Stimulated activated CD8-positive, alpha-beta memory T cell treated with anti-CD3 and anti-CD28 coated beads, Interleukin-7, amount 100 ng/mL, for 1 hour (primary cell): ENCODE data around the gene FGD5.

Source experiments
- DNase-seq, 2 donors: peaks; one replicate each; pipeline ENCODE4 v3.0.0-alpha.2; 2020; ENCODE audit warnings: low read depth in 2 of 2

The FGD5 gene

DNA sequence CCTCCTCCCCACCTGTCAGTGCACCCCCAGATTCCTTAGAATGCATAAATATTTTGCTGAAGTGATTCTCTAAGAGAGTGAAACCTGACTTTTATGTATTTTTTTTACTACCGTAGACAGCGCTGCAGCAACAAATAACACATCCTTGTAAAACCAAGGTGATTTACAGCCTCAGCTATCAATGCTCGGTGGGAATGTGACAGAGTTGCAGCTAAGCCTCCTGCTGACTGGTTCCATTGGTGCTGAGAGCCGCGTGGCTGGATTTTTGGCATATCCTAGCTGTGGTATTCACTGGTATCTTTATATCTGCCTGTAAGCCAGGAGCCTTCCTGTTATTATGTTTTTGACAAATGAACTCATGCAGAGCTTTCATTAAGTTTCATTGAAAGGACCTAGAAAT is 11.0 kb downstream of the FGD5 start:
- DNase-seq, result no peak

DNA sequence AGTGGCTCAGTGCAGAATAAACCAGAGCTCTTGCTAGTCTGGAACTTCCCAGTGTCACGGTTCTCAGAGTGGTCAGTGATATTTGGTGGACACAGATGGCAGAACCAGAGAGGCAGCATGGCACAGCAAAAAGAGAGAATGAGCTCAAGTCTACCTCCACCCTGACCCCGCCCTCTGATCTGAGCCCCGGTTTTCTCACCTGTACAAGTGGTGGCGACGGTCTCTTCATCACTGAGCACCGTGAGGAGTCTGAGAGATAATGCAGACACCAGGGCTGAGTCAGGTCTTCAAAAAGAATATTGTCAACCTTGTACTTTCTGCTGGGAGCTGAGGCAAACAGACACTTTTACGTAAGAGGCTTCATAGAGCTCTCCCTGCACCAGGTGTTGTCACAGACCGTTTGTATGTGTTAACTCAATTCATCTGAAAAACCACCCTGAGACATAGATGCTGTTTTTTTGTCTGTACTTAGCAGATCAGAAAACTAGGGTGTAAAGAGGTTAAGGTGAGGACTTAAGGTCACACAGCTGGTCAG is 13.2 kb downstream of the FGD5 start:
- DNase-seq, result no peak

DNA sequence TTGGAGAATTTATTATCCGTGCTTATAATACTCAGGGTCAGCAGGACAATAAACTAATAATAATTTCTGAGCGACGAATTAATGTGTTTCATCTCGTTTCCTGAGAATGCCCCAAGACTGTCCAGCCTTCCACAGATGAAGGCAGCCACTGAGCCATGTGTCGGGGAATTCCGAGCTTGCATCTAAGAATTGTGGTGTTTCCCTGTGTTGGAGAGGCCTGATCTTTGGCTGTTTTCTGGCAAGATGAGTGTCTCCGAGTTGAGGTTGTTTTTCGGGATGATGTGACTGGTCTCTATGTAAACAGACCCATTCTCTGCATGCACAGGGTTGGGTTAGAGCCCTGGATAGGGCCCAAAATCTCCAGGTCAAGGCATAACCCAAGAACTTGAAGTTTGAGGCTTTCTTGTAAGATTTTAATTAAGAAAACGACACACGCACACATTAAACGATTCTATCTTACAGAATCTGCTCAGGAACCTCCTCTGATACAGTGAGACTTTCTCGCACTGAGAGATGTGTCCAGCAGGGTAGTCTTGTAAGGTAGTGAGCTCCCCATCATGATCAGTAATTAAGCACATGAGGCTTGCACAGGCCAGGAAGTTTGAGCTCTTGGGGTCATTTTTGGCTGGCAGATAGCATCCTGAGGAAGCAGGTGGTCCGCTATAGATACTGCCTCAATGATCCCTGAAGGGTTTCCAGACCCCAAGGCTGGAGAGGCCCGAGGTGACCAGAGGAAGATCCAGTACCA is 14.4 kb downstream of the FGD5 start:
- no peak for DNase-seq

DNA sequence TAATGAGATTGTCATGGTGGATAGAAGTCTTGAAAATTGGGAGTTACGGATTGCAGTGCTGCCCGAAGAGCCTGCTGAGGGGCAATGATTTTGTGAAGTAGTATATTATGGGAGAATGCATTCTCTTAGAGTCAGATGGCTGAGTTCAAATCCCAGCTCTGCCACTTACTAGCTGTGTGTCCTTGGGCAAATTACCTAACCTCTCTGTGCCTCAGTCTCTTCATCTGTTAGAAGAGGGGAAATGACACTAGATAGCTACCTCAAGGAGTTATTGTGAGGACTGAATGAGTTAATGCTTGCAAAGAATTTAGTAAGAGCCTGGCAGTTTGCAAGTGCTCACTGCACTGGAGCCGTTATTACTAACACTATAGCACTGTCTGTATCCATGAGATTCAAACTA is 15.4 kb downstream of the FGD5 start:
- no peak for DNase-seq

DNA sequence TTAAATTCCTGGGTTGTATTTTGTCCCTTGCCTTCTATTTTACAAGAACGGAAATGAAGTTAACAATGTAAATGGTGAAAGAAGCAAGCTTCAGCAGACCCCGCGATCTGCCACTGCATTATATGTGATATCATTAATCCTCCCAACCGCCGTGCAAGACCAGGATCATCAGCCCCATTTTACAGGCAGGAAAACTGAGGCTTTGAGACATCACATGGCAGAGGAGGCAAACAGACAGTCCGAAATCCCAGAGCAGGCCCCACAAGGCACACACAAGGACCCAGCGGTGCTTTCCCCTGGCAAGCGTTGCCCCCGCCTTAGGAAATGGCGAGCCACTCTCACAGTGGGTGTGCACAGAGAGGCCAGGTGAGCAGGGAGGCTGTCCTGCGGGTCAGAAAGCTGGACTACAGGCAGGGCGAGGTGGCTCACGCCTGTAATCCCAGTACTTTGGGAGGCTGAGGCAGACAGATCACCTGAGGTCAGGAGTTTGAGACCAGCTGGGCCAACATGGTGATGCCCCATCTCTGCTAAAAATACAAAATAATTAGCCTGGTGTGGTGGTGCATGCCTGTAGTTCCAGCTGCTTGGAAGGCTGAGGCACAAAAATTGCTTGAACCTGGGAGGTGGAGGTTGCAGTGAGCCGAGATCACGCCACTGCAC is 16.2 kb downstream of the FGD5 start:
- no peak for DNase-seq

DNA sequence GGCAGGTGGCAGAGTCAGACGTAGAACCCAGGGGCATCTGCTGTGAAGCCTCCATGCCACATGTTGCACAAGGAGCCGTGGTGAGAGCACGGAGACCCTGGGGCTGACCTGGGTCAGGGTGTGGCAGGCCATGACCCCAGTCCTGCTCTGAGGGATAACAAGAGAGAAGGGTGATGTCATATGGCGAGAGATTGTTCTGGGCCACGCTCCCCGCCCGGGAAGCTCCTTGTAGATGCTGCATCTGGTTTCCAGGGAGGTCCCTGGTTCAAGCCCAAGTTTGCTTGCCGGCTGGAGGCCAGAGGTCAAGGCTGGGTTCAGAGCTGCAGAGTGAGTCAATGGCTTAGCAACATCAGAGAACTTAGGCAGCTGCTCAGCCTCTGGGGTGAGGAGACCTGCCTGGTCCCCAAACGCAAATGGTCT is 17.3 kb downstream of the FGD5 start:
- no peak for DNase-seq

DNA sequence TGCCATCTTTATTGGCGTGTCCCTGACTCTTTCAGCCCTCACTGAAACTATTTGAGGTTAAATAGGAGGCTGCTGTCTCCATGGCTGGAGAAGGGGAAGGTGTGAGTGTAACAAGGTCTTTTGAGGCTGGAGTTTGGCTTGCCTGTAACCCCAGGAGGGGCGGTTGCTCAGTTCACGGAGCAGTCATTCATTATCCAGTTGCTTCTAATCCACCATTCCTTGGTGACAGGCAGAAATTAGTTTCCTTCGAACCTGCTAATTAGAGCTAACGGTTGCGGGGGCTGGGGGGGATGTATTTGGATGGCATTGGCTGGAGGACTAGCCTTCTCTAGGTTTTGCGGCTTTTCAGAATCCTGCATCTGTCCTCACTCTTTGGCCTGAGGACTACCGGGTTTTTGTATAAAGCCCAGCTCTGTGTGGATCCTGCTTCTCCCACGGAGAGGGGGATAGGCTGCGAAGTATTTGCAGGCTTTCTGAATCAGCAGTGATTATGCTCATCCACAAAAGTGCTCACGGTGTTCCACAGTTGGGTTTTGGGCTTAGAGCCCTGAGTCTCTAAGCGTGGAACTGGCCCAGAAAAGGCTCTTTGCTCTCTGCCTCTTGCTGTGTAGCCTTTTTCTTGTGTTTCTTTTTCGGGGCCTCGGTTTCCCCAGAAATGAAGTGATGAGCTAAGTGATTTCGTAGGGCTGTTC is 18.6 kb downstream of the FGD5 start:
- no peak for DNase-seq

DNA sequence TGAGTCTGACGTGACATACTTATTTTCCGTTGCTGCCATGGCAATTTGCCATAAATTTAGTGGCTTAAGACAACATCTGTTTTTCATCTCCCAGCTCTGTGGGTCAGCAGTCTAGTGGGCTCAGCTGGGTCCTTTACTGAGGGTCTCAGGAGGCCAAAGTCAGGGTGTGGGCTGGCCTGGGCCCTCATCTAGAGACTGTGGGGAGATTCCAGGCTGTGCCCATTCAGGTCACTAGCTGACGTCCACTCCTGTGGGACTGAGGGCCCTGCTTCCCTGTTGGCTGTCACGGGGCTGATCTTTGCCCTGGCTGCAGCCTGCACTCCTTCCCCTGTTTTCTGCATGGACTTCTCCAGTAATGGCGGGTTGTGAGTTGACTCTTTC is 19.1 kb downstream of the FGD5 start:
- no peak for DNase-seq

DNA sequence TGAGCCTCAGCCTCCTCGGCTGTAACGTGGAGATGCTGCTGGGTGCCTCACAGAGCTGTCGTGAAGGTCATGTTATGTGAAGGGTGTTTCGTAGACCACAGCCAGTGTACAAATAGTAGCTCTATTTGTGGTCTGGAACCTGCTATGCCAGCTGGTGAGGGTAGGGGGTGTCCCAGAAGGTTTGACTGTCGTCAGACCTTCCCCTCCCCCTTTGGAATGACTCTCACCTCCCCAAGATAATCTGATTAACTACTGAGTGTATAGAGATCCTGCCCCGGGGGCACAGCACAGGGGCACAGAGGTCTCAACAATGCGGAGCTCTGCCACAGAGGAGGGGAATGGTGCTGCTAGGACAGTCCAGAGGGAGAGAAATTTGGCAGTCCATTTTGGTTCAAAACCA is 20.5 kb downstream of the FGD5 start:
- no peak for DNase-seq

DNA sequence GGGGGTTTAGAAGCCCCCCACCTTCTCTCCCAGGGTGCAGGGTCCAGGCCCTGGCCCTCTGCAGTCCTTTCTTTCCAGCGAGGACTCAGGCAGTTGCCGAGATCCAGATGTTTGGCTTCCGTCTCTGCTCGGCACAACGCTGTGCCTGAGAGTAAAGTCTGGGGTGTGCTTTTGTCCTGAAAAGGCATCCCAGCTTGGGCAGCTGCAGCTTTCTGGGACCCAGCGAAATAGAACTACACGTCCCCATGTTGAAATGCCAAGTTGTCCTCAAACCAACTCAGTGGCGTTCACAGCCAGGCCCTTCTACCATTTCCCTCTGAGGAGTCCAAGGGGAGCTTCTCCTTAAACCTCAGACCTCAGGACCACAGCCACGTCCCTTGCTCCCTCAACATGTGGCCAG is 23.1 kb downstream of the FGD5 start:
- DNase-seq, result no peak

DNA sequence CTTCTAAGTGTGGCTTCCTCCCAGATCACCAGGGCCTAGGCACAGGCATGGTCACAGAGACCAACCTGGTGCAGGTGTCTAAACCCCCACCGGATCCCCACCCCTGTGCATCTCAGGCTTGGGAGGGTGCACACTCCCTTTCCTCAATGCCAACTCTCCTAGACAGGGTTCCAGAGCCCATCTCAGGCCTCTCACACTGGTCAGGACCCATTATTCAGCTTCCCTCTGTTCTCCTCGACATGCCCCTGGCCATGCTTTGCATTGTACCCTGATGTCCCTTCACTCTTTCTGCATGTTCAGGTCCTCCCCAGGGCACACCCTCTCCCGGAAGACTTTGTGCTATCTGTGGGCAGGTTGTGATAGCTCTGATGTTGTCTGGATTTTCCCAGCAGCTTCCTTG is 23.5 kb downstream of the FGD5 start:
- no peak for DNase-seq

DNA sequence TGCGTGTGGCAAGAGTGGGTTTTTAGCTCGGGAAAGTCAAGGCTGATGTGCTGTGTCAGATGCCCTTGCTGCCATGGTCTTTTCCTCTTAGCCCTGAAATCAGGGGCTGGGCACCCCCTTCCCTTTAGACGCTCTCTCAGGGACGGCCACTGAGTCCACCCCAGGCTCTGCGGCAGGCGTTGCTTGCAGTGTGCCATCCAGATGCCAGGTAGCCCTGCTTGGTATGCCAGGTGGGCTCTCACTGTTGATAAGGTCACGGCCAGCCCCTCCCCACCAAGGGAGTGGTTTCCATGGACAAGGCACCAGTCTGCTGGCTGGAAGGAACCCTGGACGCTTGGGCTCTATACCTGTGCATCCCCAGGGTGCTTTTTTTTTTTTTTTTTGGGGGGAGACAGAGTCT is 24.6 kb downstream of the FGD5 start:
- no peak for DNase-seq

DNA sequence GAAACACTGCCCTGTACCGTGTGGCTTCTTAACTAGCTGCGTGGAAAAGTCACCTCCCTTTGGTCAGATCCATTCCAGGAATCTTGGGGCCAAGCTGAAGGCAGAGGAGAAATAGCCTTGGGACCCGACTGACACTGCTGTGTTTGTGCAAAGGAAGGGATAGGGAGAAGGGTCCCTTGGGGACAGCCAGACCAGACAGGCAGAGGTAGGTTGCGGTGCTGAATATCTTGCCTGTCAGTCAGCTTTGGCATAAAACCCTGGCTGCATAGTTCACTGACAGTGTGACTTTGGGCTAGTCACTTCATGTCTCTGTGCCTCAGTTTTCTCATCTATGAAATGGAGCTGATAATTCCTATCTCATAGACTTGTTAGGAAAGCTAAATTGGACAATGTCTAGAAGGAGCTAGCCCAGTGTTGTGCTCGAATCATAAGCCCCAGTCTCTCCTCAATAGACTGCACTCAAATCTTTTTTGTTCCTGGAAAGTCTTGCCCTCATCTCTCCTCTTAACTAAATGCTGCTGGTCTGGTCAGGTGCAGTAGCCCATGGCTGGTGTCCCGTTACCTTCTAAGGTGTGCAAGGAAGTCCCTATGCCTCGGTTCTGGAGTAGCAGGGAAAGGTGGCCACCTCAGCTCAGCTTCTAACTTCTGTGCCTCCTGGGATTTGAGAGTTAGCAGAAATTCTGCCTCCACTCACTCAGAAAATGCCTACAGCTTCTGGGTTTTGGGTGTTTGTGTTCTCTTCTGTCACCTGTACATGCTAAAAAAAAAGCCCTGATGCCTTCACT is 25.8 kb downstream of the FGD5 start:
- DNase-seq, result no peak

DNA sequence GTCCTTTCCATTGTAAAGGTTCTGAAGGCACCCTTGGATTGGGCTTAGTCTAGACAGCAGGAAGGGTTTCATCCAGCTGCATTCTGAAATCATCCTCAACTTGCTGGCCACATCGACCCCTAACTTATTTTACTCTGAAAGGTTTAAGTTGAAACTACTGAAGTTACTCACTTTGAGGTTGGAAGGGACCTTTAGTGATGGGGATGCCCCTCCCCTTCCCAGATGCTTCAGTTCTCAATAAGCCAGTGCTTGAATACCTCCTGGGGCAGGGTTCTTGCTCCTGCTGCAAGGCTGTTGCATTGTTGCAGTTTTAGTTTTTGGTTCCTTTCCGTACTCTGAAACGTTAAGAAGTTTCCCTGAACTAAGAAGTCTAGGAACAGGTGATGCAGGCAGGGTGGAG is 26.4 kb downstream of the FGD5 start:
- DNase-seq, result no peak

DNA sequence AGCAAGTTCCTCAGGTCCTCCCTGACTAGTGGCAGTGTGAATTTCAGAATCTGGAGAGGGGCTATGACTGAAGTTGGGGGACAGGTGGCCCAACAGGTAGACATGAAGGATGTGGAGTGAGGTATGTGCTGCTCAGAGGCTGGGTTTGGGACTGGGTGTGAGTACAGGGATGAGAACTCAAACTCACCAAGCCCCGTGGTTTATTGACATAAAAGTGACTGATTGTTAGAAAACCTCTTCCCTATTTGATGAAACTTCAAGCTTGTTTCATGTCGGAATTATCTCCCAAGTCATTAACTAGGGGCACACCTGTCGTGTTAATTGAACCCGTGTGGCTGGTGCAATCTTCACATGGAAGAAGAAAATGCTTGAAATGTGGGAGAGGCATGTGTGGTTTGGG is 27.1 kb downstream of the FGD5 start:
- DNase-seq, result no peak

DNA sequence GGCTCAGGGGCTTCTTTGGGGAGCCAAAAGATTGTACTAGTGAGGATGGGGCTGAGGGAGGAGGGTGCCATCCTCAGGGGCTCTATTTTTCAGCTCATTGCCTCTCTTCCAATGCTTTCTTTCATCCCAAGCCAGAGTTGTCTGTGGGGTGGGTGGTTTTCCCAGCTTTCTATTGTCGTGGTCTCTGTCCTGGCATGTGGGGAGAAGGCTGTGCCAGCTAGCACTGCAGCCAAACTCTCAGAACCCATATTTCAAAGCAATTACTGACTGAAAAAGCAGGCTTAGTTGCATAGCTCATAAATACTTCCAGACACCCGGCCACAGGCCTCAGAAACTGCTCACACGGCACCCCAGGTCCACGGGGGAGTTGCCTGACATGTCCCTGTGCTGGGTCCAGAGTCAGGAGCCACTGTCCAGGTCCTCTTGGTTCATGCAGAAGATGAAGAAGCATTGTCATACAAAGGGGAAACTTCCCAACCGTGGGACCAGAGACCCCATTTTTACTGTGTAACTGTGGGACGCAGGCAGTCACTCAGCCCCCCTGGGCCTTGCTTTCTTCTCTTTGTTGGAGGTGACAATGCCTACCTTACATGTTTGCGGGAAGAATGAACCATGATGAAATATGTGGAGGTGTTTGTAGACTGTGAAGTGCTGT is 27.6 kb downstream of the FGD5 start:
- DNase-seq, result no peak

DNA sequence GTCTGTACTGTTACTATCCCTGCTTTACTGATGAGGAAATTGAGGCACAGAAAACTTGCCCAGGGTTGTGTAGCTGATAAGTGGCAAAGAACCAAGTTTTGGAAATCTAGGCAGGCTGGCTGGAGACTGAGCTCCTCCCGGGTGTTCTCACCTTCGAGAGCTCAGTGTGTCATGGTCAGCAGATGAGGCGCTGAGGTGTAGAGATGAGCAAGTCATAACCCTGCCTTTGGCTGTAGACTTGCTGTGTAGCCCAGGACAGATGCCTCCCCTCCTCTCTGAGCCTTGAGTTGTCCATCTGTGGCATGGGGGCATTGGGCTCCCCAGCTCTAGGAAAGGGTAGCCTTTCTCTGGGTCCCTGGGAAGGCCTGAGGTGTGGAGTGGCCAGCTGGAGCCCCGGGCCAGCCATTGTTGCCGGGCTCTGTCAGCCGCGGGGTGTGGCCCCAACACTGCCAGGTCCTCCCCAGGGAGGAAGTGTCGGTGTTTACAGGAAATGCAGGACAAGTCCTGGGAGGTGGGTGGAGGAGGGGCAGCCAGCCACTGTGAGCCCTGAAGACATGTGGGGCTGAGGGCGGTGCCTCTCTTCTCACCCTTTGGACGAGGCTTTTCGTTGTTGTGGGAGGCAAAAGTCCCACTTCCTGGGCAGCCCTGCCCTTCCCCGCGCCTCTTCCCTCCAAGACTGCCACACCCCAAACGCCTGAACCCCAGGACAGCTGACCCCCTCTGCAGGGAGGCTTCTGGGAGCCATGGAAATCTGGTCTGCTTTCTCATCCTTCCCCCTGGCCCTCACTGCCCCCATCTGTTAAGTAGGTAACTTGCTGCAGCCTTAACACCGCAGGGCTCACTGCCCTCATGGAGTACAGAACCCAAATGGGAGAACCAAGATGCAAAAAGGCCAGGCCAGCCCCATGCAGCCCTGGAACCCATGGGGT is 29.1 kb downstream of the FGD5 start:
- no peak for DNase-seq

DNA sequence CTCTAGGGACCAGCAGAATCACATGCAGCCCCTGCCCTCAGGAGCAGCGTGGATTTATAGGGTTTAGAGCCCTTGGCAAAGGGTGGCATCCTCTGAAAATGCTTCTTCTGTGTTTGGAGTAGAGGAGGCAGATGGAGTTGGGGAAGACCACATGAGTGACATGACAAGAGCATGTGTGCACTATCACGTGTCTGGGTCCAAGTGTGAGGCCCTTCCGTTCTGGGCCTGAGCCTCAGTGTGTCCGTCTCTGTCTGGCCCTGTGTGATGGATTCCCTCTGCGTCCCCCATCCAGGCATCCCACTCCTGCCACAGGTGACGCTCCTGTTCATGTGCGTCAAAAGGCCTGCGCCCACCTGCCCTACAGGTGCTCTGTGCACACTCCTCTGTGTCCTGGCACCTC is 30.1 kb downstream of the FGD5 start:
- DNase-seq, result no peak

DNA sequence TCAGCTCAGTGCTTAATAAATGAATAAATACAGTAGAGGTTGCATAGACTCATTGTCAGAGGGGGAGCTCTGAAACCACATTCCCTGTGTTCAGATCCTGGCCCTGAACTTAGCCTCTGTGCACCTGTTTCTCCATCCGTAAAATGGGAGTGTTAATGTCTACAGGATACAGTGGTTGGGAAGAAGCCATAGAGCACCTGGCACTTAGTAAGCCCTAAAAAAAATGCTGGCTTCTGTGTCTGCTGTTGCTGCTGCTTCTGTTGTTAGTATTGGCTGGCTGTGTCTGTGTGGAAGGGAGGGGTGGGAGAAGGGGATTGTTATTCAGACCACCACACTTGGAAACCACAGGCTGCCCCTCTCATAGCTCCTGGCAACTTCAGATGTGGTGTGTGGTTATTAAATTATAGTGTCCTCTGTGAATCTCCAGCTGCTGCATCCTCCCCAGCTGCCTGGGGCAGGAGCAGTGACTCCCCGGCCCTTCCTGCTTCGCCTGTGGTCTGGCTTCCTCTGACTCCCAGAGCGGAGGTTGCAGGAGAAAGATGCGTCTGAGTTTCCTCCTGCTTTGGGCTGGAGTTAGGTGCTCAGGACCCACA is 31.0 kb downstream of the FGD5 start:
- no peak for DNase-seq

DNA sequence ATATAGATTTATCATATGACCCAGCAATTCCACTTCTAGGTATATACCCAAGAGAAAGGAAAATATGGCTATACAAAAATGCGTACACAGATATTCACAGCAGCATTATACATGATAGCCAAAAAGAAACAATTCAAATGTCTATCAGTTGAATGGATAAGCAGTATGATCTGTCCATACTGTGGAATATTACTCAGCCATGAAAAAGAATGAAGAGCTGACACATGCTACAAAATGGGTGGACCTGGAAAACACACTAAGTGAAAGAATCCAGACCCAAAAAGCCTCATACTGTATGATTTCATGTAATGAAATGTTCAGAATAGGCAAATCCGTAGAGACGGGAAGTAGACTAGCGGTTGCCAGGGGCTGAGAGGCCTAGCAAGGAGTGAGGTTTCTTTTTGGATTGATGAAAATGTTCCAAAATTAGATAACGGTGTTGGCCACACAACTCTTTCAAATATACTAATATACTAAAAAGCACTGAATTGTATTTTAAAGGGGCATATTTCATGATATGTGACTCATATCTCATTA is 33.4 kb downstream of the FGD5 start:
- no peak for DNase-seq
